ENCODE results near the gene PSMD14. TPM values are rescaled to one million over a fixed set of nuclear protein-coding genes. Genes with fewer than 3 reads are reported as not detected.
"Not testable (repeated sequence)": the region's sequence is repeated elsewhere in the genome, so short reads cannot be mapped to it uniquely, and the experiment has no call there.

Gene PSMD14
- total RNA-seq, 2 donors from 2014 or later: 25.3 to 33.3 TPM

GRCh38 chr2:161357097-161357496 lies 48.9 kb downstream of the PSMD14 start:
- Histone ChIP-seq H3K9me3 (peaks cover 0 to 14% of the 10 kb centered on the region in 2 donors), H3K27ac (no peak overlapping the region), H3K4me3 (no peak overlapping the region), H3K27me3 (no peaks in the 10 kb centered on the region), H3K36me3 (no peaks in the 10 kb centered on the region), H3K4me1 (peaks cover 0 to 6% of the 10 kb centered on the region in 2 donors)
- no peak for DNase-seq (ENCODE audit: low spot score)
- TF ChIP-seq CTCF (IDR thresholded peaks at IDR 0.05): no peak

GRCh38 chr2:161358838-161359237 lies 50.6 kb downstream of the PSMD14 start:
- no peak for TF ChIP-seq CTCF (IDR thresholded peaks at IDR 0.05)
- peaks cover 0 to 29% of the 10 kb centered on the region in 2 donors for H3K9me3 ChIP-seq
- no peaks in the 10 kb centered on the region for H3K27me3 ChIP-seq
- H3K27ac ChIP-seq: no peak overlapping the region
- no peak for DNase-seq (ENCODE audit: low spot score)
- no peaks in the 10 kb centered on the region for H3K4me1 ChIP-seq
- no peak overlapping the region for H3K4me3 ChIP-seq
- no peaks in the 10 kb centered on the region for H3K36me3 ChIP-seq

- H3K9me3 ChIP-seq: peaks cover 0 to 29% of the 10 kb centered on the region in 2 donors
- not testable (repeated sequence) for H3K36me3 ChIP-seq; H3K4me3 ChIP-seq; H3K27me3 ChIP-seq; H3K27ac ChIP-seq; H3K4me1 ChIP-seq; DNase-seq (ENCODE audit: low spot score)
Observed at GRCh38 chr2:161360095-161360654, 52.0 kb downstream of the PSMD14 start.

- no peak overlapping the region for H3K4me3 ChIP-seq
- no peak overlapping the region for H3K27ac ChIP-seq
- H3K4me1 ChIP-seq: no peaks in the 10 kb centered on the region
- no peak for TF ChIP-seq CTCF (IDR thresholded peaks at IDR 0.05)
- no peak for DNase-seq (ENCODE audit: low spot score)
- H3K9me3 ChIP-seq: peaks cover 0 to 29% of the 10 kb centered on the region in 2 donors
- H3K27me3 ChIP-seq: no peaks in the 10 kb centered on the region
- H3K36me3 ChIP-seq: no peaks in the 10 kb centered on the region
Observed at GRCh38 chr2:161362568-161363166, 54.4 kb downstream of the PSMD14 start.

GRCh38 chr2:161367675-161368074 lies 59.5 kb downstream of the PSMD14 start:
- DNase-seq (ENCODE audit: low spot score): no peak
- H3K4me1 ChIP-seq: no peaks in the 10 kb centered on the region
- no peaks in the 10 kb centered on the region for H3K27me3 ChIP-seq
- no peak overlapping the region for H3K4me3 ChIP-seq
- H3K36me3 ChIP-seq: peaks cover 6% of the 10 kb centered on the region
- no peak for TF ChIP-seq CTCF (IDR thresholded peaks at IDR 0.05)
- H3K9me3 ChIP-seq: peaks cover 0 to 10% of the 10 kb centered on the region in 2 donors
- H3K27ac ChIP-seq: no peak overlapping the region

GRCh38 chr2:161369311-161369710 lies 61.1 kb downstream of the PSMD14 start:
- H3K27me3 ChIP-seq: no peaks in the 10 kb centered on the region
- peaks cover 6% of the 10 kb centered on the region for H3K36me3 ChIP-seq
- no peaks in the 10 kb centered on the region for H3K9me3 ChIP-seq
- H3K4me1 ChIP-seq: no peaks in the 10 kb centered on the region
- no peak for DNase-seq (ENCODE audit: low spot score)
- H3K27ac ChIP-seq: no peak overlapping the region
- H3K4me3 ChIP-seq: no peak overlapping the region
- no peak for TF ChIP-seq CTCF (IDR thresholded peaks at IDR 0.05)

Data from right atrium auricular region (tissue), 2 donors.